ENCODE measurements around the gene SOS1. TPM values are rescaled to one million over a fixed set of nuclear protein-coding genes. Genes with fewer than 3 reads are reported as not detected.

SOS1 gene
- total and polyA plus RNA-seq, 2 donors (not counting 1 experiment from before 2014, with no cell fraction given): 24.9 to 27.6 TPM

GRCh38 chr2:39020383-39020782 lies 100.5 kb downstream of the SOS1 start:
- H3K79me2 ChIP-seq (ENCODE audit: control insufficient read depth, insufficient read depth, low read length): no peaks in the 10 kb centered on the region
- DNase-seq (ENCODE audit: low read depth in 2 of 2): no peak
- no peaks in the 10 kb centered on the region for H3K36me3 ChIP-seq (ENCODE audit: control insufficient read depth, insufficient read depth, low read length)
- no peaks in the 10 kb centered on the region for H3K27me3 ChIP-seq (ENCODE audit: control insufficient read depth, insufficient read depth, low read length)
- no peaks in the 10 kb centered on the region for H4K20me1 ChIP-seq (ENCODE audit: control insufficient read depth, extremely low read depth, insufficient read depth, low read length)
- H3K27ac ChIP-seq (ENCODE audit: insufficient read depth, low read length): no peak overlapping the region
- no peak overlapping the region for H2AFZ ChIP-seq (ENCODE audit: low read length)
- no peak overlapping the region for H3K9ac ChIP-seq (ENCODE audit: insufficient read depth, low read length)
- no peak overlapping the region for H3K4me2 ChIP-seq (ENCODE audit: extremely low read depth, insufficient read depth, low read length)
- TF ChIP-seq EZH2 (IDR thresholded peaks at IDR 0.05; ENCODE audit: low read length, missing control alignments): no peak
- TF ChIP-seq CTCF (conservative IDR thresholded peaks at IDR 0.05 in 1 of 2, IDR thresholded peaks at IDR 0.05 in 1 of 2; ENCODE audit: low read depth in 1 of 2, low read length in 2 of 2): no peak
- H3K4me3 ChIP-seq (replicated peaks in 1 of 4; ENCODE audit: control extremely low read depth in 1 of 4, insufficient read depth in 1 of 4, low read depth in 3 of 4, low read length in 4 of 4): no peak overlapping the region
- H3K4me1 ChIP-seq (ENCODE audit: control insufficient read depth, extremely low read depth, insufficient read depth, low read length): no peaks in the 10 kb centered on the region
- H3K9me3 ChIP-seq (ENCODE audit: control insufficient read depth, insufficient read depth, low read depth, low read length): no peaks in the 10 kb centered on the region

- no peak for DNase-seq (ENCODE audit: low read depth in 2 of 2)
- Histone ChIP-seq H2AFZ (ENCODE audit: low read length) (no peak overlapping the region), H3K9me3 (ENCODE audit: control insufficient read depth, insufficient read depth, low read depth, low read length) (no peaks in the 10 kb centered on the region), H3K4me1 (ENCODE audit: control insufficient read depth, extremely low read depth, insufficient read depth, low read length) (no peaks in the 10 kb centered on the region), H3K9ac (ENCODE audit: insufficient read depth, low read length) (no peak overlapping the region), H3K27me3 (ENCODE audit: control insufficient read depth, insufficient read depth, low read length) (no peaks in the 10 kb centered on the region), H3K4me2 (ENCODE audit: extremely low read depth, insufficient read depth, low read length) (no peak overlapping the region), H3K4me3 (replicated peaks in 1 of 4; ENCODE audit: control extremely low read depth in 1 of 4, insufficient read depth in 1 of 4, low read depth in 3 of 4, low read length in 4 of 4) (no peak overlapping the region), H3K36me3 (ENCODE audit: control insufficient read depth, insufficient read depth, low read length) (no peaks in the 10 kb centered on the region), H4K20me1 (ENCODE audit: control insufficient read depth, extremely low read depth, insufficient read depth, low read length) (no peaks in the 10 kb centered on the region), H3K27ac (ENCODE audit: insufficient read depth, low read length) (no peak overlapping the region), H3K79me2 (ENCODE audit: control insufficient read depth, insufficient read depth, low read length) (no peaks in the 10 kb centered on the region)
- TF ChIP-seq CTCF (conservative IDR thresholded peaks at IDR 0.05 in 1 of 2, IDR thresholded peaks at IDR 0.05 in 1 of 2; ENCODE audit: low read depth in 1 of 2, low read length in 2 of 2) (no peak), EZH2 (IDR thresholded peaks at IDR 0.05; ENCODE audit: low read length, missing control alignments) (no peak)
Observed at GRCh38 chr2:39018638-39019037, 102.2 kb downstream of the SOS1 start.

GRCh38 chr2:39017334-39017733 lies 103.5 kb downstream of the SOS1 start:
- Histone ChIP-seq H3K9me3 (ENCODE audit: control insufficient read depth, insufficient read depth, low read depth, low read length) (no peaks in the 10 kb centered on the region), H3K4me3 (replicated peaks in 1 of 4; ENCODE audit: control extremely low read depth in 1 of 4, insufficient read depth in 1 of 4, low read depth in 3 of 4, low read length in 4 of 4) (no peak overlapping the region), H3K4me2 (ENCODE audit: extremely low read depth, insufficient read depth, low read length) (no peak overlapping the region), H3K36me3 (ENCODE audit: control insufficient read depth, insufficient read depth, low read length) (peaks cover 2% of the 10 kb centered on the region), H4K20me1 (ENCODE audit: control insufficient read depth, extremely low read depth, insufficient read depth, low read length) (no peaks in the 10 kb centered on the region), H3K27ac (ENCODE audit: insufficient read depth, low read length) (no peak overlapping the region), H2AFZ (ENCODE audit: low read length) (no peak overlapping the region), H3K79me2 (ENCODE audit: control insufficient read depth, insufficient read depth, low read length) (no peaks in the 10 kb centered on the region), H3K4me1 (ENCODE audit: control insufficient read depth, extremely low read depth, insufficient read depth, low read length) (no peaks in the 10 kb centered on the region), H3K9ac (ENCODE audit: insufficient read depth, low read length) (no peak overlapping the region), H3K27me3 (ENCODE audit: control insufficient read depth, insufficient read depth, low read length) (no peaks in the 10 kb centered on the region)
- TF ChIP-seq CTCF (conservative IDR thresholded peaks at IDR 0.05 in 1 of 2, IDR thresholded peaks at IDR 0.05 in 1 of 2; ENCODE audit: low read depth in 1 of 2, low read length in 2 of 2) (no peak), EZH2 (IDR thresholded peaks at IDR 0.05; ENCODE audit: low read length, missing control alignments) (no peak)
- DNase-seq (ENCODE audit: low read depth in 2 of 2): no peak

Data from fibroblast of lung (primary cell).